ENCODE measurements around the gene MYO7A. TPM values are rescaled to one million over a fixed set of nuclear protein-coding genes. Genes with fewer than 3 reads are reported as not detected.

MYO7A gene
- total RNA-seq, 2 experiments from 2014 or later: 0.61 to 0.63 TPM

DNA sequence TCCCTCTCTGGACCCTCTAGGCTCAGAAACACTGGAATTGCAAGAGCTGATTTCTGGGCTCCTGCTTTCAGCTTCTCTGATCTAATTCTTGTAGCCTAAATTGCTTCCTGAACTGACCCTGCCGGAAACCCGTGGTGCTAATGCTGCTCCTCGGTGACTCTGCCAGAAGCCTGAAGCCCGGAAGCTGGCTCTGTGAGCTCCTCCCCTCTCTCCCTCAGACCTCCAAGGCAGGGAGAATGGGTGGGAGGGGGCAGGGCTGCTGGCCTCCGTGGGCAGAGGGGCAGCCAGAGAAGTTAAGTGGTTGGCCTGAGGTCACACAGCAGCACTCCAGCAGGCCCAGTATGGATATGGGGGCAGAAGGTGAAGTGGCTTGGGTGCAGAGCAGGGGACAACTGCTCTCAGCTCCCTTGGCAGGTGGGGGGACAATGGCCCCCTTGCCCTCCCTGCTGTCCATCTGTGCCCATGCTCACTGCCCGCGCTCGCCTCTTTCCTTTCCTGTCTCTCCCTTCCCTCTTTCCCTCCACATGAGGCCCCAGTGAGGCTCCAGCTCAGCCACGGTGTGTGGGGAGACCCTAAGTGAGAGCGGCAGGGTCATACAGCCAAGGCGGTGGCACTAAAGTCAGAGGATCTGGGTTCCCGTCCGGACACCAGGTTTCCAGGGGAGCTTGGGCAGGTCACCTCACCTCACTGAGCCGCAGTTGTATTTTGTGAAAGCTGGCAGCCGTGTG lies 45.0 kb upstream of the MYO7A start:
- DNase-seq: peak in 12 of 14 experiments; percentile 21 to 74 (median 52)
- TF ChIP-seq, protein P1, sequence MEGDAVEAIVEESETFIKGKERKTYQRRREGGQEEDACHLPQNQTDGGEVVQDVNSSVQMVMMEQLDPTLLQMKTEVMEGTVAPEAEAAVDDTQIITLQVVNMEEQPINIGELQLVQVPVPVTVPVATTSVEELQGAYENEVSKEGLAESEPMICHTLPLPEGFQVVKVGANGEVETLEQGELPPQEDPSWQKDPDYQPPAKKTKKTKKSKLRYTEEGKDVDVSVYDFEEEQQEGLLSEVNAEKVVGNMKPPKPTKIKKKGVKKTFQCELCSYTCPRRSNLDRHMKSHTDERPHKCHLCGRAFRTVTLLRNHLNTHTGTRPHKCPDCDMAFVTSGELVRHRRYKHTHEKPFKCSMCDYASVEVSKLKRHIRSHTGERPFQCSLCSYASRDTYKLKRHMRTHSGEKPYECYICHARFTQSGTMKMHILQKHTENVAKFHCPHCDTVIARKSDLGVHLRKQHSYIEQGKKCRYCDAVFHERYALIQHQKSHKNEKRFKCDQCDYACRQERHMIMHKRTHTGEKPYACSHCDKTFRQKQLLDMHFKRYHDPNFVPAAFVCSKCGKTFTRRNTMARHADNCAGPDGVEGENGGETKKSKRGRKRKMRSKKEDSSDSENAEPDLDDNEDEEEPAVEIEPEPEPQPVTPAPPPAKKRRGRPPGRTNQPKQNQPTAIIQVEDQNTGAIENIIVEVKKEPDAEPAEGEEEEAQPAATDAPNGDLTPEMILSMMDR (IDR thresholded peaks at IDR 0.05): no peak
- intact Hi-C loops (cut with DNase I, micrococcal nuclease): loop anchor here in 1 of 2 experiments (2.0 kb wide), 1 partner anchor 36 kb away; no protein-coding TSS in a partner anchor
- POLR2A ChIA-PET: interaction anchor here (0.9 to 1.9 kb wide), 6 partner anchors 10 to 912 kb away, joined by 3 to 13 read pairs (median 5); partner anchors contain the start of genes CAPN5 and INTS4
- ATAC-seq (ENCODE audit: poor library complexity): peak; percentile 95
- Mint-ChIP-seq H3K4me3 (peak overlapping the region; percentile 72), H3K9me3 (no peaks in the 10 kb centered on the region), H3K4me1 (ENCODE audit: low read depth) (peaks cover 18% of the 10 kb centered on the region), H3K27me3 (no peaks in the 10 kb centered on the region), H3K27ac (peak overlapping the region; percentile 96), H3K36me3 (ENCODE audit: low read depth) (no peaks in the 10 kb centered on the region)
- Histone ChIP-seq H3K27ac (ENCODE audit: low read depth in 1 of 2, low read length in 2 of 2) (peak overlapping the region; percentile 47 to 65), H3K9me3 (ENCODE audit: control insufficient read depth in 1 of 2, insufficient read depth in 1 of 2, low read length in 2 of 2) (peaks cover 0 to 6% of the 10 kb centered on the region in 2 experiments), H3K27me3 (ENCODE audit: control insufficient read depth in 1 of 2, insufficient read depth in 2 of 2, low read length in 2 of 2) (no peaks in the 10 kb centered on the region), H3K4me3 (ENCODE audit: low read length) (peak overlapping the region; percentile 33), H3K4me1 (ENCODE audit: insufficient read depth, low read length) (peaks cover 26% of the 10 kb centered on the region), H3K36me3 (ENCODE audit: insufficient read depth, low read length) (no peaks in the 10 kb centered on the region)
- CTCF ChIA-PET: interaction anchor here (0.6 to 1.3 kb wide), 3 partner anchors 9 to 37 kb away, joined by 3 to 6 read pairs (median 3); no protein-coding TSS in a partner anchor

GRCh38 chr11:77083566-77084245 lies 44.3 kb upstream of the MYO7A start:
- CTCF ChIA-PET: interaction anchor here (1.2 kb wide), 1 partner anchor 8 kb away, joined by 6 read pairs; no protein-coding TSS in a partner anchor

More at GRCh38 chr11:77083566-77084245, 44.3 kb upstream of the MYO7A start:
- intact Hi-C loops (cut with DNase I, micrococcal nuclease): loop anchor here in 1 of 2 experiments (2.0 kb wide), 1 partner anchor 37 kb away; no protein-coding TSS in a partner anchor
- Mint-ChIP-seq H3K36me3 (ENCODE audit: low read depth) (no peaks in the 10 kb centered on the region), H3K4me1 (ENCODE audit: low read depth) (peaks cover 18% of the 10 kb centered on the region), H3K27me3 (no peaks in the 10 kb centered on the region), H3K4me3 (no peak overlapping the region), H3K27ac (peak overlapping the region; percentile 96), H3K9me3 (no peaks in the 10 kb centered on the region)
- no peaks in the 10 kb centered on the region for H3K36me3 ChIP-seq (ENCODE audit: insufficient read depth, low read length)
- peak in 1 of 14 experiments; percentile 25 for DNase-seq
- no peak for ATAC-seq (ENCODE audit: poor library complexity)
- H3K4me3 ChIP-seq (ENCODE audit: low read length): no peak overlapping the region
- H3K9me3 ChIP-seq (ENCODE audit: control insufficient read depth in 1 of 2, insufficient read depth in 1 of 2, low read length in 2 of 2): peaks cover 0 to 6% of the 10 kb centered on the region in 2 experiments
- H3K27ac ChIP-seq (ENCODE audit: low read depth in 1 of 2, low read length in 2 of 2): peak overlapping the region in 1 of 2 donors; percentile 65
- TF ChIP-seq, protein P1 (IDR thresholded peaks at IDR 0.05): no peak
- H3K27me3 ChIP-seq (ENCODE audit: control insufficient read depth in 1 of 2, insufficient read depth in 2 of 2, low read length in 2 of 2): no peaks in the 10 kb centered on the region
- peaks cover 26% of the 10 kb centered on the region for H3K4me1 ChIP-seq (ENCODE audit: insufficient read depth, low read length)
- POLR2A ChIA-PET: interaction anchor here (1.7 kb wide), 1 partner anchor 36 kb away, joined by 13 read pairs; no protein-coding TSS in a partner anchor

Data from CD4-positive, alpha-beta T cell (primary cell).